ENCODE results near the gene CENPX.
A peak's percentile ranks its signal among the peaks of the same experiment; 100 is the strongest.

DNA sequence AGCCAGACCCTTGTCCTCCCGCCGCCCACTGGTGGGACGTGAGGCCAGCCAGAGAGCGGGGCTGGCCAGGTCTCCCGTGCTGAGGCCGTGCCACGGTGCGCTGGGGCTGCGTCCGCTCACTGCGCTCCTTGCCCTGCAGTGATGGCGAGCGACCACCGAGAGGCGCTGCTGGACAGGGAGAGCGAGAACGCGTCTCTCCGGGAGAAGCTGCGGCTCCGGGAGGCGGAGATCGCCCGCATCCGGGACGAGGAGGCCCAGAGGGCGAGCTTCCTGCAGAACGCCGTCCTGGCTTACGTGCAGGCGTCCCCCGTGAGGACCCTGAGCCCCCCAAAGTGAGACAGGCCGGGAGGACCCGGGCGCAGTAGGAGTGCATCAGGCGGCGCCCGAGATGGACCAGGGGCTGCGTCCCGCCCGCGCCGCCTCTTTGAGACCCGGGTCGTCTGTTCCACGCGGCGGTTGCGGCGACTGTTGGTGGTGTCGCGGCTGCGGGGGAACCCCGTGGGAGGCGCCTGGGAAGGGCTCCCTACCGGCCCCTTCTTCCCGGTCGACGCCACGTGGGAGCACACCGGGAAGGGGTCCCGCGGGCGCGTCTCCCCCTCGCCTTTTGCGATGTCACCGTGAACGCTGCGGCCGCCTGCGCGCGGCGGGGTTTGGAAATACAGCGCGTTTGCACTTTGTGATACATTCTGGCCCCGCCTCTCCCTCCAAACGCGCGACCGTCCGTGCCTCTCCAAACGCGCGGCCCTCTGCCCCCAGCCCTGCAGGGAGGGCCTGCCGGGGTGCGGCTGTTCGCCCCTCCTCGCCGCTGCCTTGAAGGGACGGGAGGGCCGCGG lies 8.0 kb upstream of the CENPX start:
- peak; percentile 88 for TF ChIP-seq CTCF (IDR thresholded peaks at IDR 0.05)
- TF ChIP-seq ZFX (IDR thresholded peaks at IDR 0.05; ENCODE audit: borderline replicate concordance), result no peak

Measured in 22Rv1 (cell line).